Common myeloid progenitor, CD34-positive (primary cell): ENCODE results near the gene ATOH8.

Source experiments
- CTCF ChIA-PET: fragments of 350-600 bp; sonication (Branson Sonifier 250); formaldehyde crosslinking; loops from one replicate; lab custom pipeline; 2021; ENCODE audit warnings: antibody characterized with exemption; lab: Charles Lee
- POLR2A ChIA-PET: fragments of 350-600 bp; sonication (Branson Sonifier 250); formaldehyde crosslinking; loops from one replicate; lab custom pipeline; 2021; ENCODE audit warnings: antibody characterized with exemption; lab: Charles Lee
- DNase-seq, 3 donors: peaks; one replicate each; pipeline versions ENCODE4 v3.0.0 to v3.0.0-alpha.2; 2013
- H3K27ac ChIP-seq, 2 experiments: 1 replicate in 1 of 2; 2 replicates in 1 of 2; pipeline ENCODE4 v1.7.0; 2013; ENCODE audit warnings: inconsistent platforms in 2 of 2, low read length in 2 of 2, mild to moderate bottlenecking in 2 of 2, low read depth in 1 of 2, moderate library complexity in 1 of 2; ENCODE audit not compliant: severe bottlenecking in 2 of 2, insufficient read depth in 1 of 2, poor library complexity in 1 of 2
- H3K27me3 ChIP-seq, 5 experiments: replicated peaks in 2 of 5; 1 replicate in 3 of 5; 2 replicates in 2 of 5; pipeline versions ENCODE4 v1.6.1 to v1.7.0; 2013; ENCODE audit warnings: low read length in 4 of 5, mild to moderate bottlenecking in 2 of 5, moderate library complexity in 2 of 5, inconsistent platforms in 1 of 5; ENCODE audit not compliant: insufficient read depth in 5 of 5, control insufficient read depth in 4 of 5
- H3K36me3 ChIP-seq, 4 experiments: 1 replicate in 2 of 4; 2 replicates in 2 of 4; pipeline versions ENCODE4 v1.6.1 to v1.7.0; 2013; ENCODE audit warnings: low read length in 3 of 4, control low read depth in 1 of 4, mild to moderate bottlenecking in 1 of 4; ENCODE audit not compliant: control insufficient read depth in 4 of 4, insufficient read depth in 4 of 4
- H3K4me1 ChIP-seq, 4 experiments: 1 replicate in 3 of 4; 2 replicates in 1 of 4; pipeline versions ENCODE4 v1.6.1 to v1.7.1; 2013; ENCODE audit warnings: low read length in 3 of 4, mild to moderate bottlenecking in 3 of 4, control low read depth in 1 of 4, inconsistent platforms in 1 of 4, moderate library complexity in 1 of 4; ENCODE audit not compliant: control insufficient read depth in 4 of 4, insufficient read depth in 4 of 4; ENCODE audit errors: control extremely low read depth in 1 of 4
- H3K4me3 ChIP-seq, 7 experiments: 1 replicate in 4 of 7; 2 replicates in 3 of 7; pipeline versions ENCODE4 v1.5.1 to v1.7.0; 2013; ENCODE audit warnings: mild to moderate bottlenecking in 7 of 7, low read length in 6 of 7, moderate library complexity in 6 of 7, inconsistent platforms in 2 of 7, low read depth in 2 of 7, control low read depth in 1 of 7; ENCODE audit not compliant: insufficient read depth in 4 of 7, control insufficient read depth in 1 of 7; ENCODE audit errors: extremely low read depth in 1 of 7
- H3K9me3 ChIP-seq, 5 experiments: 1 replicate in 4 of 5; 2 replicates in 1 of 5; pipeline versions ENCODE4 v1.6.1 to v1.7.1; 2013; ENCODE audit warnings: low read length in 4 of 5, mild to moderate bottlenecking in 2 of 5, inconsistent platforms in 1 of 5, low read depth in 1 of 5, moderate library complexity in 1 of 5; ENCODE audit not compliant: control insufficient read depth in 4 of 5, insufficient read depth in 2 of 5; ENCODE audit errors: control extremely low read depth in 1 of 5
- WGBS: methylation state at CpG from one replicate; pipeline ENCODE4 v1.1.5; 2013; ENCODE audit not compliant: insufficient coverage; 5-methylcytosine and 5-hydroxymethylcytosine counted together

The ATOH8 gene

GRCh38 chr2:85791704-85792565 lies 38.1 kb downstream of the ATOH8 start:
- Histone ChIP-seq H3K9me3 (no peaks in the 10 kb centered on the region), H3K27me3 (peaks cover 0 to 4% (median 0%) of the 10 kb centered on the region in 5 experiments), H3K27ac (no peak overlapping the region), H3K36me3 (no peaks in the 10 kb centered on the region), H3K4me3 (no peak overlapping the region), H3K4me1 (peaks cover 0 to 17% (median 10%) of the 10 kb centered on the region in 4 experiments)
- CTCF ChIA-PET: interaction anchor here (1.7 to 3.6 kb wide), 2 partner anchors 10 to 63 kb away, joined by 4 to 12 read pairs; no protein-coding TSS in a partner anchor
- DNase-seq: no peak
- POLR2A ChIA-PET: no interaction called here
- WGBS: over 99% methylated on average over 22 of the region's 22 CpGs

GRCh38 chr2:85792783-85793441 lies 39.1 kb downstream of the ATOH8 start:
- CTCF ChIA-PET: interaction anchor here (1.7 to 3.6 kb wide), 2 partner anchors 9 to 64 kb away, joined by 4 to 12 read pairs; no protein-coding TSS in a partner anchor
- peak in 1 of 3 donors; percentile 18 for DNase-seq

GRCh38 chr2:85793584-85793983 lies 39.8 kb downstream of the ATOH8 start:
- POLR2A ChIA-PET: no interaction called here
- CTCF ChIA-PET: interaction anchor here (1.0 kb wide), 1 partner anchor 42 kb away, joined by 3 read pairs; no protein-coding TSS in a partner anchor
- H3K9me3 ChIP-seq: no peaks in the 10 kb centered on the region
- H3K27me3 ChIP-seq: peaks cover 0 to 4% (median 0%) of the 10 kb centered on the region in 5 experiments
- H3K36me3 ChIP-seq: no peaks in the 10 kb centered on the region
- no peak overlapping the region for H3K27ac ChIP-seq
- peaks cover 0 to 17% (median 10%) of the 10 kb centered on the region in 4 experiments for H3K4me1 ChIP-seq
- no peak for DNase-seq
- 100% methylated on average over 2 of the region's 4 CpGs for WGBS
- no peak overlapping the region for H3K4me3 ChIP-seq

More at GRCh38 chr2:85792783-85793441, 39.1 kb downstream of the ATOH8 start:
- Histone ChIP-seq H3K27me3 (peaks cover 0 to 4% (median 0%) of the 10 kb centered on the region in 5 experiments), H3K27ac (no peak overlapping the region), H3K4me3 (no peak overlapping the region), H3K36me3 (no peaks in the 10 kb centered on the region), H3K4me1 (peaks cover 0 to 17% (median 10%) of the 10 kb centered on the region in 4 experiments), H3K9me3 (no peaks in the 10 kb centered on the region)
- POLR2A ChIA-PET: no interaction called here
- 100% methylated on average over 5 of the region's 8 CpGs for WGBS

GRCh38 chr2:85794038-85794441 lies 40.2 kb downstream of the ATOH8 start:
- WGBS: 91% methylated on average over 2 of the region's 3 CpGs
- Histone ChIP-seq H3K27ac (no peak overlapping the region), H3K27me3 (peaks cover 0 to 2% (median 0%) of the 10 kb centered on the region in 5 experiments), H3K4me1 (peaks cover 0 to 17% (median 10%) of the 10 kb centered on the region in 4 experiments), H3K4me3 (no peak overlapping the region), H3K36me3 (no peaks in the 10 kb centered on the region), H3K9me3 (no peaks in the 10 kb centered on the region)
- ChIA-PET POLR2A (no interaction called here), CTCF (interaction anchor here (1.0 to 2.2 kb wide), 7 partner anchors 9 to 75 kb away, joined by 3 to 8 read pairs (median 6); partner anchors contain the start of gene ATOH8)
- DNase-seq: no peak

- no peak for DNase-seq
- WGBS: 91% methylated on average over 13 of the region's 14 CpGs
- no peaks in the 10 kb centered on the region for H3K9me3 ChIP-seq
- no peak overlapping the region for H3K27ac ChIP-seq
- no peaks in the 10 kb centered on the region for H3K36me3 ChIP-seq
- peaks cover 0 to 17% (median 10%) of the 10 kb centered on the region in 4 experiments for H3K4me1 ChIP-seq
- POLR2A ChIA-PET: no interaction called here
- peaks cover 0 to 2% (median 0%) of the 10 kb centered on the region in 5 experiments for H3K27me3 ChIP-seq
- no peak overlapping the region for H3K4me3 ChIP-seq
- CTCF ChIA-PET: interaction anchor here (0.7 to 2.2 kb wide), 9 partner anchors 9 to 76 kb away, joined by 3 to 8 read pairs (median 4); partner anchors contain the start of gene ATOH8
Observed at GRCh38 chr2:85794491-85795121, 40.8 kb downstream of the ATOH8 start.

- DNase-seq: no peak
- peaks cover 0 to 8% (median 4%) of the 10 kb centered on the region in 4 experiments for H3K4me1 ChIP-seq
Observed at GRCh38 chr2:85795331-85796045, 41.7 kb downstream of the ATOH8 start.

More at GRCh38 chr2:85795331-85796045, 41.7 kb downstream of the ATOH8 start:
- 96% methylated on average over 20 of the region's 20 CpGs for WGBS
- Histone ChIP-seq H3K27ac (no peak overlapping the region), H3K36me3 (no peaks in the 10 kb centered on the region), H3K9me3 (no peaks in the 10 kb centered on the region), H3K27me3 (peaks cover 0 to 2% (median 0%) of the 10 kb centered on the region in 5 experiments), H3K4me3 (no peak overlapping the region)
- POLR2A ChIA-PET: no interaction called here
- CTCF ChIA-PET: interaction anchor here (0.7 to 2.2 kb wide), 11 partner anchors 9 to 156 kb away, joined by 3 to 8 read pairs (median 4); partner anchors contain the start of gene ATOH8
